Measurements from ENCODE around the gene SMIM10.

Gene SMIM10

DNA sequence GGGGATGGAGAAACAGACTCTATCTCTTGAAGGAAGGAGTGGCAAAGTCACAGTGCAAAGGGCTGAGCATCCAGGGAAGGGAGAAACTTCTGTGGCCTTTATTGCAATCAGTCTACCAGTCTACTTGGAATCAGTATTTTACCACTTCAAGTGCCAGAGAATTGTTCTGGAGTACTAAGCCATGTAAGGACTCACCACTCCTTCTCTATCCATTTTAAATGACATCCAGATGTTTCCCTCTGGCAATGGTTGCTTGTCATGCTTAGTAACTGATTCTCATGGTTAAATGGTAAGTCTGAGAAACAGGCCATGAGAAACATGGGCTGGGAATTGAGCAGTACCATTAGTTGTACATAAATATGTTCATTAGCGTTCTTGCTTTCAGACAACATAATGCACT is 21.1 kb upstream of the SMIM10 start:
- TF ChIP-seq ZNF274 (IDR thresholded peaks at IDR 0.05; ENCODE audit: low read depth, low read length) (no peak), SUZ12 (IDR thresholded peaks at IDR 0.05; ENCODE audit: extremely low read depth, insufficient read depth, insufficient read length) (no peak), YY1 (IDR thresholded peaks at IDR 0.05; ENCODE audit: insufficient read depth, insufficient read length) (no peak)
- no peaks in the 10 kb centered on the region for H3K36me3 ChIP-seq (ENCODE audit: insufficient read depth, insufficient read length, low read length)

DNA sequence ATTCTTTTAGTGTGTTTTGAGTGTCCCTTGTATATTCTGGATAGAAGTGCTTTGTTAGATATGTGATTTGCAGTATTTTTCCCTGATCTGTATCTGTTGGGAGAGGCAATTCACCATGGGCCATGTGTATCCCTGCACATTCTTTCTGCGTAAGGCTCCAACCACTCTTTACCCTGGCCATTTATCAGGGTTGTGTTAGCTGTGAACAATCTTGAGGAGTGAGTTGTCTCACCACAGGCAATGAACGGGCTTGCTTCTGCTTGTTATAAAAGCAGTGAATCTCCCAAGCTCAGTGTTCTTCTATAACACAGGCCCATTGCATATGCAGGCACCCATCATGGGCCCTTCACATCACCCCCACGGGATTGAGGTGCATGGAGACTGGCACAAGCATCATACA is 18.9 kb upstream of the SMIM10 start:
- Histone ChIP-seq H3K4me3 (ENCODE audit: insufficient read length, low read depth) (no peak overlapping the region), H3K9ac (ENCODE audit: insufficient read length, low read depth) (no peak overlapping the region), H3K36me3 (ENCODE audit: insufficient read depth, insufficient read length, low read length) (no peaks in the 10 kb centered on the region), H3K27me3 (ENCODE audit: insufficient read depth, insufficient read length) (no peaks in the 10 kb centered on the region), H3K9me3 (ENCODE audit: insufficient read depth, low read length) (no peaks in the 10 kb centered on the region), H3K4me1 (ENCODE audit: insufficient read depth, insufficient read length) (no peaks in the 10 kb centered on the region)
- DNase-seq (ENCODE audit: low read depth, low spot score) = no peak
- TF ChIP-seq SUZ12 (IDR thresholded peaks at IDR 0.05; ENCODE audit: extremely low read depth, insufficient read depth, insufficient read length) (no peak), YY1 (IDR thresholded peaks at IDR 0.05; ENCODE audit: insufficient read depth, insufficient read length) (no peak), ZNF274 (IDR thresholded peaks at IDR 0.05; ENCODE audit: low read depth, low read length) (no peak)

More for the DNA sequence above, 21.1 kb upstream of the SMIM10 start:
- no peaks in the 10 kb centered on the region for H3K4me1 ChIP-seq (ENCODE audit: insufficient read depth, insufficient read length)
- H3K27me3 ChIP-seq (ENCODE audit: insufficient read depth, insufficient read length) = no peaks in the 10 kb centered on the region
- no peak for DNase-seq (ENCODE audit: low read depth, low spot score)
- H3K9me3 ChIP-seq (ENCODE audit: insufficient read depth, low read length) = no peaks in the 10 kb centered on the region
- no peak overlapping the region for H3K4me3 ChIP-seq (ENCODE audit: insufficient read length, low read depth)
- no peak overlapping the region for H3K9ac ChIP-seq (ENCODE audit: insufficient read length, low read depth)

DNA sequence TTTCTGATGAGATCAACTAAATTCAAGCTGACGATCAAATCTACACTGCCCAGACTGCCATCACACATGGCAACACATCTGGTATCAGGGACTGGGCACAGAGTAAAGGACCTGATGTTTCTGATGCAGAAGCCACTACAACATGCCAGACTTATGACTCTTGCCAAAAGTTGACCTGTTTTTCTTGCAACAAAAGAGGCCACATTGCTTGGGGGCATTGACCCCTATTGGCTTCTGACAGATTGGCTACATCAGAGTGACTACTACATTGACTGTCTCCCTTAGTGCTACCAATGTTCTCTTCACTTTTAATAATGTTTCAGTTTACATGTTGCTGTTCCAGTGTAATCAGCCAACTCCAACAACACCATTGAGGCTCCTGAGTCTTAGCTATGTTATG is 15.3 kb upstream of the SMIM10 start:
- Histone ChIP-seq H3K4me1 (ENCODE audit: insufficient read depth, insufficient read length) (no peaks in the 10 kb centered on the region), H3K9me3 (ENCODE audit: insufficient read depth, low read length) (no peaks in the 10 kb centered on the region), H3K9ac (ENCODE audit: insufficient read length, low read depth) (no peak overlapping the region), H3K36me3 (ENCODE audit: insufficient read depth, insufficient read length, low read length) (no peaks in the 10 kb centered on the region), H3K27me3 (ENCODE audit: insufficient read depth, insufficient read length) (no peaks in the 10 kb centered on the region), H3K4me3 (ENCODE audit: insufficient read length, low read depth) (no peak overlapping the region)
- no peak for DNase-seq (ENCODE audit: low read depth, low spot score)
- TF ChIP-seq SUZ12 (IDR thresholded peaks at IDR 0.05; ENCODE audit: extremely low read depth, insufficient read depth, insufficient read length) (no peak), ZNF274 (IDR thresholded peaks at IDR 0.05; ENCODE audit: low read depth, low read length) (no peak), YY1 (IDR thresholded peaks at IDR 0.05; ENCODE audit: insufficient read depth, insufficient read length) (no peak)

DNA sequence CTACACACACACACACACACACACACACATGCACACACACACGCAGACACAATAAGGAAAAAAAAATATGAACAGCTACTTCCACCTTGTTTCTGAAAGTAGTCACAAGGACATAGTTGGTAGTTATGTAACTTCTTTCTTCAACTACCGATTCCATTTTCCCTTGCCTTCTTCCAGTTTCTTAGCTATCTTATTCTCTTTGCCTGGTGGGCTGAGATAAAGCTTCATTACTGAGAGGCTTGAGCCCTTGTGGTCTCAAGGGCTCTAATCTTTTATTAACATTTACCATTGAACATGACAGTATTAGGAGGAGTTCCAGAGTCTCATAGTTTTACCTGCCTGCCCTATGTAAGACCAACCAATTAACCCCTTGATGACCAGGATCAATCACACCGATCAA is 8.9 kb upstream of the SMIM10 start:
- H3K9ac ChIP-seq (ENCODE audit: insufficient read length, low read depth) = no peak overlapping the region
- no peaks in the 10 kb centered on the region for H3K36me3 ChIP-seq (ENCODE audit: insufficient read depth, insufficient read length, low read length)
- H3K4me3 ChIP-seq (ENCODE audit: insufficient read length, low read depth) = no peak overlapping the region
- H3K4me1 ChIP-seq (ENCODE audit: insufficient read depth, insufficient read length) = no peaks in the 10 kb centered on the region
- DNase-seq (ENCODE audit: low read depth, low spot score) = no peak
- H3K27me3 ChIP-seq (ENCODE audit: insufficient read depth, insufficient read length) = no peaks in the 10 kb centered on the region
- TF ChIP-seq ZNF274 (IDR thresholded peaks at IDR 0.05; ENCODE audit: low read depth, low read length) = no peak
- TF ChIP-seq SUZ12 (IDR thresholded peaks at IDR 0.05; ENCODE audit: extremely low read depth, insufficient read depth, insufficient read length) = no peak
- no peak for TF ChIP-seq YY1 (IDR thresholded peaks at IDR 0.05; ENCODE audit: insufficient read depth, insufficient read length)
- H3K9me3 ChIP-seq (ENCODE audit: insufficient read depth, low read length) = no peaks in the 10 kb centered on the region

DNA sequence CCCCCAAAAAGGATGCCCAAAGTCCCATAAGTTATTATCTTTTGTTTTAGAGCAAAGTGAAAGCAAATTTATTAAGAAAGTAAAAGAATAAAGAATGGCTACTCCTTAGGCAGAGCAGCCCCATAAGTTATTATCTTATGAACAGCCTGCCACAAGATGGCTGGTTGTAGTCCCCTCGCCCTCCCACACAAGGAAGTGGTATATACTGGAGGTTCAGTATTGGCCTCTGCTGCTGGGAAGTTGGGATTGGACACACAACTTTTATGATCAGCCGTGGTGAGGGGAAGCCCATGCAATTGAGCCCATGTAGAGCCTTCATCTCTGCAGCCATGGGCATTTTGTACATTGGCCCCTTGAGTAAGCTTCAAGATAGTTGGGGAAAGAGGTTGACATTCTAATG is 8.0 kb upstream of the SMIM10 start:
- H3K4me3 ChIP-seq (ENCODE audit: insufficient read length, low read depth) = no peak overlapping the region
- TF ChIP-seq SUZ12 (IDR thresholded peaks at IDR 0.05; ENCODE audit: extremely low read depth, insufficient read depth, insufficient read length) (no peak), ZNF274 (IDR thresholded peaks at IDR 0.05; ENCODE audit: low read depth, low read length) (no peak), YY1 (IDR thresholded peaks at IDR 0.05; ENCODE audit: insufficient read depth, insufficient read length) (no peak)
- no peak for DNase-seq (ENCODE audit: low read depth, low spot score)
- no peaks in the 10 kb centered on the region for H3K4me1 ChIP-seq (ENCODE audit: insufficient read depth, insufficient read length)
- no peaks in the 10 kb centered on the region for H3K36me3 ChIP-seq (ENCODE audit: insufficient read depth, insufficient read length, low read length)
- H3K9ac ChIP-seq (ENCODE audit: insufficient read length, low read depth) = no peak overlapping the region
- no peaks in the 10 kb centered on the region for H3K27me3 ChIP-seq (ENCODE audit: insufficient read depth, insufficient read length)
- H3K9me3 ChIP-seq (ENCODE audit: insufficient read depth, low read length) = no peaks in the 10 kb centered on the region

DNA sequence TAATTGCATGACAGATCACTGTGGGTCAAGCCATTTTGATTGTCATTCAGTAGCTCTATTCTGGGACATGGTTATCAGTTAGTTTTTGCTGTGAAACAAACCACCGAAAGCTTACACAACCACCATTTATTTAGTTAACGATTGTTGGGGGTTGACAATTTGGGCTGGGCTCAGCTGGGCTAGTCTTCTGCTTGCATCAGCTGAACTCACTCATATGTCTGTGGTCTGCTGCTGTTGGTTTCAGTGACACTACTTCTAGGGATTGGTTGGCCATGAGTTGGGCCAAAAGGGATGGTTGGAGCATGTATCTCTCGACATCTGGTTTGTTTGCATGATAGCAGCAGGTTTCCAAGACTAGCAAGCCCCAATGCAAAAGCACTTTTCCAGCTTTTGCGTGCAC is 5.3 kb upstream of the SMIM10 start:
- Histone ChIP-seq H3K4me3 (ENCODE audit: insufficient read length, low read depth) (no peak overlapping the region), H3K4me1 (ENCODE audit: insufficient read depth, insufficient read length) (no peaks in the 10 kb centered on the region), H3K9me3 (ENCODE audit: insufficient read depth, low read length) (no peaks in the 10 kb centered on the region), H3K27me3 (ENCODE audit: insufficient read depth, insufficient read length) (no peaks in the 10 kb centered on the region), H3K9ac (ENCODE audit: insufficient read length, low read depth) (no peak overlapping the region), H3K36me3 (ENCODE audit: insufficient read depth, insufficient read length, low read length) (no peaks in the 10 kb centered on the region)
- TF ChIP-seq YY1 (IDR thresholded peaks at IDR 0.05; ENCODE audit: insufficient read depth, insufficient read length) (no peak), ZNF274 (IDR thresholded peaks at IDR 0.05; ENCODE audit: low read depth, low read length) (no peak), SUZ12 (IDR thresholded peaks at IDR 0.05; ENCODE audit: extremely low read depth, insufficient read depth, insufficient read length) (no peak)
- no peak for DNase-seq (ENCODE audit: low read depth, low spot score)

DNA sequence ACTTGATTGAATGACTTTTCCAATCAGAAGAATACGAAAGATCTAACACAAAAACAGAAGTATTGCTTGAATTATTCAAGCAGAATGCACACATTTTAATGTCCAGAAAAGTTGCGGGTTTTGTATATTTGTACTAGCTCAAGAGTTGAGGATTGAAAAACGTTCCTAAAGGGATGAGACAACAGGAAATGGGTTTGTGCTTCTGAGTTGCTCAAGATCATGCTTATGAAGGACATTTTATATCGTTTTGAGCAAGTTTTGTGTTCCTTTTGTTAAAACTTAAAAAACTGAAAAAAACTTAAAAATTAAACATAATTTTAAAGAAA is 353 bp upstream of the SMIM10 start:
- no peaks in the 10 kb centered on the region for H3K36me3 ChIP-seq (ENCODE audit: insufficient read depth, insufficient read length, low read length)
- no peaks in the 10 kb centered on the region for H3K27me3 ChIP-seq (ENCODE audit: insufficient read depth, insufficient read length)
- DNase-seq (ENCODE audit: low read depth, low spot score) = no peak
- no peak overlapping the region for H3K9ac ChIP-seq (ENCODE audit: insufficient read length, low read depth)
- H3K9me3 ChIP-seq (ENCODE audit: insufficient read depth, low read length) = no peaks in the 10 kb centered on the region
- TF ChIP-seq YY1 (IDR thresholded peaks at IDR 0.05; ENCODE audit: insufficient read depth, insufficient read length) (no peak), ZNF274 (IDR thresholded peaks at IDR 0.05; ENCODE audit: low read depth, low read length) (no peak), SUZ12 (IDR thresholded peaks at IDR 0.05; ENCODE audit: extremely low read depth, insufficient read depth, insufficient read length) (no peak)
- H3K4me1 ChIP-seq (ENCODE audit: insufficient read depth, insufficient read length) = no peaks in the 10 kb centered on the region
- no peak overlapping the region for H3K4me3 ChIP-seq (ENCODE audit: insufficient read length, low read depth)

DNA sequence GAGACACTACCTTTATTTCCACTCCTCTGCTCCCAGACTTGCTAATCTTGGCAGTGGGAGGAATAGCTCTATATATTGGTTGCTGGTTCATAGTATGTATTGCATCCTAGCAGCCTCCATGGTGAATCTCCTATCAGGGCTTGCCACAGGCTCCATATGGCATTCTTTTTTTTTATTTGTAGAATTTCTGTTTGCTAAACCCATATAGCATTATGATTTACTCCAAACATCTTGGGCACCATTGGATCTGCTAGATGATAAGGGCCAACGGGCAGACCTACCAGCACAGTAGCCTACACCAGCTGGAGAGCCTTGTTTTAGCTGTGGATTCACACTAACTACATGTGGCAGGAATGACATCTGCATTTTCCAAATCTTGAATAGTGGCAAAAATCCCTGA is 6.9 kb downstream of the SMIM10 start:
- H3K4me3 ChIP-seq (ENCODE audit: insufficient read length, low read depth) = no peak overlapping the region
- H3K9me3 ChIP-seq (ENCODE audit: insufficient read depth, low read length) = no peaks in the 10 kb centered on the region
- H3K36me3 ChIP-seq (ENCODE audit: insufficient read depth, insufficient read length, low read length) = no peaks in the 10 kb centered on the region
- TF ChIP-seq ZNF274 (IDR thresholded peaks at IDR 0.05; ENCODE audit: low read depth, low read length) (no peak), YY1 (IDR thresholded peaks at IDR 0.05; ENCODE audit: insufficient read depth, insufficient read length) (no peak), SUZ12 (IDR thresholded peaks at IDR 0.05; ENCODE audit: extremely low read depth, insufficient read depth, insufficient read length) (no peak)
- H3K27me3 ChIP-seq (ENCODE audit: insufficient read depth, insufficient read length) = no peaks in the 10 kb centered on the region
- H3K9ac ChIP-seq (ENCODE audit: insufficient read length, low read depth) = no peak overlapping the region
- DNase-seq (ENCODE audit: low read depth, low spot score) = no peak
- no peaks in the 10 kb centered on the region for H3K4me1 ChIP-seq (ENCODE audit: insufficient read depth, insufficient read length)
